RWPE1 (cell line): ENCODE data around the gene TRIB2.

ENCODE experiments used
- CTCF ChIA-PET: fragments of 350-600 bp; sonication (Branson Sonifier 250); formaldehyde crosslinking; extraction: SDS; loops from one replicate; lab custom pipeline; 2021; lab: Yijun Ruan, JAX
- POLR2A ChIA-PET: fragments of 400-600 bp; formaldehyde crosslinking; extraction: SDS; loops from one replicate; lab custom pipeline; 2020; ENCODE audit warnings: antibody characterized with exemption; ENCODE audit not compliant: low non-redundant PET; lab: Yijun Ruan, JAX
- DNase-seq: peaks from one replicate; pipeline ENCODE4 v3.0.0; 2012; ENCODE audit warnings: low spot score
- H3K27ac ChIP-seq: fragments of 450-650 bp; 2 replicates; pipeline ENCODE4 v1.5.1; 2017
- TF ChIP-seq, protein P1 (sequence below): fragments of 450-650 bp; conservative IDR thresholded peaks from 2 replicates; pipeline ENCODE4 v1.5.1; 2017; ENCODE audit warnings: low read depth, mild to moderate bottlenecking

TRIB2 gene

DNA sequence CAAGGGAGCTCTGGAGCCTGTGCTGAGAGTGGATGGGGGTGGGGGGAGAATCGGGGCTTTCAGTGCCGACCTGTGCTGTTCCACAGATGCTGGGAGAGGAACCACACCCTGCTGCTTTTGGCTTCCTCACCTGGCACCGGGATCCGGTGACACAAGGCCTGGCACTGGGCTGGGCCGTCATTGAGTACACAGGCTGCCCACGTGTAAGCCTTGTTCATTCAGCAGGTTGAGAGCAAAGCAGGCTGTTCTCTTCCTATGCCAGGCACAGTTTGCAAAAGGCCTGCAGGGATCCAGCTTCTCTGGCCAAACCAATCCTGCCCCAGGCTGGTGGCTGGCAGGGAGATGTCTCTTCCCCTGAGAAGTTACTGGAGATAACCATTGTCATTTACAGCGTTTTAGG is 17.1 kb downstream of the TRIB2 start:
- TF ChIP-seq, protein P1, sequence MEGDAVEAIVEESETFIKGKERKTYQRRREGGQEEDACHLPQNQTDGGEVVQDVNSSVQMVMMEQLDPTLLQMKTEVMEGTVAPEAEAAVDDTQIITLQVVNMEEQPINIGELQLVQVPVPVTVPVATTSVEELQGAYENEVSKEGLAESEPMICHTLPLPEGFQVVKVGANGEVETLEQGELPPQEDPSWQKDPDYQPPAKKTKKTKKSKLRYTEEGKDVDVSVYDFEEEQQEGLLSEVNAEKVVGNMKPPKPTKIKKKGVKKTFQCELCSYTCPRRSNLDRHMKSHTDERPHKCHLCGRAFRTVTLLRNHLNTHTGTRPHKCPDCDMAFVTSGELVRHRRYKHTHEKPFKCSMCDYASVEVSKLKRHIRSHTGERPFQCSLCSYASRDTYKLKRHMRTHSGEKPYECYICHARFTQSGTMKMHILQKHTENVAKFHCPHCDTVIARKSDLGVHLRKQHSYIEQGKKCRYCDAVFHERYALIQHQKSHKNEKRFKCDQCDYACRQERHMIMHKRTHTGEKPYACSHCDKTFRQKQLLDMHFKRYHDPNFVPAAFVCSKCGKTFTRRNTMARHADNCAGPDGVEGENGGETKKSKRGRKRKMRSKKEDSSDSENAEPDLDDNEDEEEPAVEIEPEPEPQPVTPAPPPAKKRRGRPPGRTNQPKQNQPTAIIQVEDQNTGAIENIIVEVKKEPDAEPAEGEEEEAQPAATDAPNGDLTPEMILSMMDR, result no peak
- ChIA-PET POLR2A (no interaction called here), CTCF (interaction anchor here (1.1 kb wide), 1 partner anchor 197 kb away, joined by 3 read pairs; no protein-coding TSS in a partner anchor)
- H3K27ac ChIP-seq, result peak overlapping the region; percentile 67
- peak; percentile 4 for DNase-seq

DNA sequence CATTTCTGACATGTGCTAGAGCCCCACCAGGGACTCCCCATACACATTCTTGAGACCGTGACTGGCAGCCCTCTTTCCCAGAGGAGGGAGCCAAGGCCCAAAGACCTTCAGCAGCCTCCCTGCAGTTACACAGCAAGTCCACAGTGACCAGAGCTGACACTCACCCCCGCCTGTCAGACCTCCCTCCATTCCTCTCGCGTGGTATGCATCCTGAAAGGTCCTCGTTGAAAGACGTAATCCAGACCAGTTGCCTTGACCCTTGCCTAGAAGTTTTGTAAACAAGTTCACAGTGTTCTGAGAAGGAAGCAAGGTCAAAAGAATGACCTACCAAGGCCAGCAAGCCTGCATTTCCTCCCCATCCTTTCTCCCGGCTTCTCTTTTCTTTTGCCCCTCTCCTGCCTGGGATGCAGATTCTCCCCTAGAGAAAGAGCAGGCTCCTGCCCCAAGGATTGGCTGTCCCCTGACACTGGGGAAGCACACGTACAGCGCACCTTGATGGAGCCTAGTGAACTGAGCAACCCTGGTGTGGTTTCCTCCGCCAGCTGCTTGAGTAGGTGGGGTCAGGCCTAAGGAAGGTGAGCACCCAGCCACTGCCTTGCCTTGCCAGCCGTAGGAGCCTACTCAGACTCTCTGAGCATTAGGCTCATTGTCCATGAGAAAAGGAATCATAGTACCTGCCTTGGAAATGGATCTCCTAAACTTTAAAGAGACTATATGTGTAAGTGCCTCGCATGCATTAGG is 18.3 kb downstream of the TRIB2 start:
- TF ChIP-seq, protein P1, result no peak
- peak overlapping the region; percentile 16 for H3K27ac ChIP-seq
- DNase-seq, result no peak
- ChIA-PET POLR2A (no interaction called here), CTCF (no interaction called here)

DNA sequence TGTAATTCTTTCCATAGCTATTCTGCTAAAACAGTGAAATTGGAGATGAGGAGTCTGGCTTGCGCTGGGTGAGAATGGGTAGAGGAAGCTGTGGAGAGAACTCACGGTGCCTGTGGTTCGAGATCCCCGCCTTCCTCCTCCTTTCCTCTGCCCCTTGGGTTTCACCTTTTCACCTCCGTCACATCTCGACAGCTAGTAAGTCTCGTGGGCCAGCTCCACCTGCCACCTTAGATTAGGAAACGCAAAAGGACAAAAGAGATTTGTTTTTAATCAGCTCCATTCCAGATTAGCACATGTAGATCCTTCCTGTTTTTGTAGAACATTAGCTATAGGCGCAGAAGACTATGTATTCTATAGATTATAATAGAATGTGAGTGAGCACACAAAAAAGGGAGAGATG is 20.6 kb downstream of the TRIB2 start:
- no peak for DNase-seq
- TF ChIP-seq, protein P1, result no peak
- ChIA-PET POLR2A (no interaction called here), CTCF (interaction anchor here (0.5 kb wide), 1 partner anchor 129 kb away, joined by 3 read pairs; no protein-coding TSS in a partner anchor)
- H3K27ac ChIP-seq, result peak overlapping the region; percentile 9; the same call in 1 of the 2 replicates

DNA sequence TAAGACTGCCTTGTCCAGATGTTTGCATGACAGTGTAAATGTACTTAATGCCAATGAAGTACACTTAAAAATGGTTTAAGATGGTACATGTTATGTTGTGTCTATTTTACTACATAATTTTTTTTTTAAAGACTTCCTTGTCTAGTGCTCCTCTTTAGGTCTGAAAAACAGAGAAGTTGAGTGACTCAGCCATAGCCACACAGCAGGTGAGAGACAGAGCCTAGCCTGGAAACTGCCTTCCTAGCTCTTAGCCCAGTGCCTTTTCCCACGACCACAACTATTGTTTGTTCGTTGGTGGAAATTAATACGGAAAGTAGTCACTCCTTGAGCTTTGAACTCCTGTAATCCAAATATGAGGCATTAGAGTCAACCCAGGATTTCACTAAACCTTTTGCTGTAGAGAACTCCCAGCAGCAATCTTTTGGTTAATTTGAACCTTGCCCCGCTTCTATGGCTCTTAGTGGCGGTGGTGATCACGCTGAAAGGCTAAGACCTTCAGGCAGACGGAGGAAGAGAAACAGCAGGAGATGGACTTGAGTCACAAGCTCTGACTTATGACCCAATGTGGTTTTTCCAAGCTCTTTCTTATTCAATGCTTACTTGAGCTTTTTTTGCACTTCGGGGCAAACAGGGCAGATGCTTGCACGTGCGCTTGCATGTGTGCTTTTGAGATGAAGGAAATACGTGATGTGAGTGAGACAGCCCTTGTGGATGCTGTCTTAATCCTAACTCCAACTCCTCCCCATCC is 21.2 kb downstream of the TRIB2 start:
- ChIA-PET CTCF (no interaction called here), POLR2A (no interaction called here)
- no peak for DNase-seq
- peak overlapping the region; percentile 7; the same call in 1 of the 2 replicates for H3K27ac ChIP-seq
- TF ChIP-seq, protein P1, result no peak

DNA sequence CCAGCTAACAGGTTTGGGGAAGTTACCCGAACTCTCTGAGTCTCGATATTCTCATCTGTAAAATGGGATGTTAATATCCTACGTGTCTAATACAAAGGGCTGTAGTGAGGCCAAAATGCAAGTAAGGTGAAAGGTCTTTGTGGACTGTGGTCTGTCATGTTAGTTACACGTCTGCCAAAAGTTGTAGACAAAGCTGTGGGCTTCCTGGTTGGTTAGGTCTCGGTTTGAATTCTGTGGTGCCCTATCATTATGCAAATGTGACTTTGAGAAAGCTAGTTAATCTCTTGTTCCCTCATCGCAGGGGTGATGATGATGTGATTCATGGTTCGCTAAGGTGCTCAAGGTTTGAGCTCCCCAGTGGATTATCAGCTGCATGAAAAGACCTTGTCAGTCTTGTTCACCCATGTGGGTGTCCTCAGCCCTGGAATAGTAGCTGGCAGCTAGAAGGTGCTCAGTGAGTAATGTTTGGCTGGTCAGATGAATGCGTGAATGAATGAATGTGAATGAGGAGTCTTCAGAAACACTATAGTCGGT is 23.1 kb downstream of the TRIB2 start:
- ChIA-PET POLR2A (no interaction called here), CTCF (interaction anchor here (0.6 kb wide), 1 partner anchor 58 kb away, joined by 3 read pairs; no protein-coding TSS in a partner anchor)
- TF ChIP-seq, protein P1, result no peak
- H3K27ac ChIP-seq, result no peak overlapping the region
- no peak for DNase-seq

DNA sequence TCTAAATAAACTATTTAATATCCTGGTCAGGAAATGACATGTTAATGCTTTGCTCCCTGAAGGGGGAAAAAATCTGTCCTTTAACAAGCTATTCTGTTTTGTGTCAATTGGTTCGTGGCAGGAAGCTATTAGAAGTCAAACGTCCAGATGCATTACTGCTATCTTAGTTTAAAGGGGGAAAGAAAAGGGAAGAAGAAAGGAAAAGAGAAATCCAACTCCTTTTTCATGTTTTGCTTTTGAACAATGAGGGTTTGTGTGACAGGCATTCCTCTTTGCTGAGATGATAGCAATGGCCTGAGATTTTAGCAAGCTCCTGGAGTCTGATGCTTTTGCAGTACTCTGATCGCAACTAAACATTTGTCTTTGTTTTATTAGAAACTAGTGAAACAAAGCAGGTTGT is 24.6 kb downstream of the TRIB2 start:
- DNase-seq, result no peak
- H3K27ac ChIP-seq, result no peak overlapping the region
- TF ChIP-seq, protein P1, result no peak
- POLR2A ChIA-PET, result no interaction called here
- CTCF ChIA-PET, result no interaction called here
